ENCODE results near the gene SLC17A7.

SLC17A7 gene

DNA sequence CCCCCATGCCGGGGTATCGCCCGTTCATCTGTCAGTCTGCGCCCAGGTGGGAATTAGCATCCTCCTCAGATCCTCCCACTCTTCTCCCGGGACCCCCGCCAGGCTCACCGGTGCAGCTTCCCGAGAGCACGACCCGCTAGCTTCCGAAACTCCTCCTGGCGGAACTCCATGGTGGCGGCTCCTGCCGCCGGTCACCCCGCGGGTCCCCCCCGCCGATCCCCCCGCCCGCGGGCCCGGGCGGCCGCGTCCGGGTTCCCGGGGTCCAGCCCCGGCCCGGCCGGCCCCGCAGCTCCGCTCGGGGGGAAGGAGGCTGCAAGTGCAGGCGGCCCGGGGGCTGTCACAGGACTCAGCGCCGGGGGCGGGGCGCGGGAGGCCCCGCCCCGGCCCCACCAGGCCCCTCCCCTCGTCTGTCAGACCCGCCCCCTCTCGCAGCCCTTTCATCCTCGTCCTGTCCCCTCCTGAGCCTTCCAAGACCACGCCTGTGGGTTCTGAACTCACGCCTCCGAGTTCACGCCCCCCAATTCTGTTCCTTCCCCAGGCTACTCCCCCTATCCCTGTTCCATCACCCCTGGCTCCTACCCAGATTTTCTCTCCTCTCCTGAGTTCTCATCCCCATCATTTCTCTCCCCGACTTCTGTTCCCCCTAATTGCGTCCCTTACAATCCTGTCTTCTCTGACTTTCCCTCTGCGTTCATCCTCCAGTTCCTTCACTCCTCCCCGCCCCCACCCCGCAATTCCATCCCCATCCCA lies at the start of gene SLC17A7:
Gene SLC17A7 (minus strand): TSS at position 318 of the 750 bp plus-strand sequence. CDS start 148 bp downstream, at position 170.
- peaks cover 30% of the 10 kb centered on the region for H3K4me1 Mint-ChIP-seq
- H3K27me3 Mint-ChIP-seq, result peaks cover 60% of the 10 kb centered on the region
- peaks cover 2% of the 10 kb centered on the region for H3K36me3 Mint-ChIP-seq (ENCODE audit: low read depth)
- ATAC-seq (no peak), DNase-seq (peak; percentile 62)
- H3K27ac Mint-ChIP-seq, result no peak within 1 kb of the TSS
- peak within 1 kb of the TSS; percentile 76 for H3K4me3 Mint-ChIP-seq
- H3K9me3 Mint-ChIP-seq, result no peaks in the 10 kb centered on the region

DNA sequence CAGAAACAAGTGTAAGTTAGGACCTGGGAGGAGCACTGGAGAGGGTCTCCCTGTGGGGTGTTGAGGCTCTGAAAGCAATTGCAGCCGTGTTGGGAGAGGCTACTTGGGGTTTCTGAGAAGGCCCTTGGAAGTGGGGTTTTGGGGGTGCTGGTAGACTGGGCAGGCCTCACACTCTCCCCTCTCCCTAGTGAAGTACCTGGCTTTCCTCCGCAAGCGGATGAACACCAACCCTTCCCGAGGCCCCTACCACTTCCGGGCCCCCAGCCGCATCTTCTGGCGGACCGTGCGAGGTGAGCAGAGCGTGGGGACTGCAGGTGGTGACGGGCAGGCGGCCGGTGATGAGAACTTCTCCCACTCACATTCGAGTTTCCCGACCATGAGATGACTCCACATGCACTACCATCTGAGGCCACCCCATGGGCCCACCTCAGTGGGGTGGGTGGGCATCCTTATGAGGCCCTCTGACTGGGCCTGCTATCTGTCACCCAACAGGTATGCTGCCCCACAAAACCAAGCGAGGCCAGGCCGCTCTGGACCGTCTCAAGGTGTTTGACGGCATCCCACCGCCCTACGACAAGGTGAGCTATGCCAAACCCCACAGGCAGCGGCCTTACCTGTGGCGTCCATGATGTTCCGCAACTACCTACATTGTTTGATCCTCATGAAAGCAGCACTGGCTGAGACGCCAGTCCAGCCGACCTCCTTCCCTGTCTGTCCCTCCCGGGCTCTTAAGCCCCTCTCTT lies 49.1 kb upstream of the SLC17A7 start:
- peak overlapping the region; percentile 100 for H3K27ac Mint-ChIP-seq
- DNase-seq, result peak; percentile 20
- peaks cover 10% of the 10 kb centered on the region for H3K27me3 Mint-ChIP-seq
- no peak for ATAC-seq
- H3K4me3 Mint-ChIP-seq, result peak overlapping the region; percentile 99
- peaks cover 68% of the 10 kb centered on the region for H3K36me3 Mint-ChIP-seq (ENCODE audit: low read depth)
- no peaks in the 10 kb centered on the region for H3K9me3 Mint-ChIP-seq
- peaks cover 58% of the 10 kb centered on the region for H3K4me1 Mint-ChIP-seq

DNA sequence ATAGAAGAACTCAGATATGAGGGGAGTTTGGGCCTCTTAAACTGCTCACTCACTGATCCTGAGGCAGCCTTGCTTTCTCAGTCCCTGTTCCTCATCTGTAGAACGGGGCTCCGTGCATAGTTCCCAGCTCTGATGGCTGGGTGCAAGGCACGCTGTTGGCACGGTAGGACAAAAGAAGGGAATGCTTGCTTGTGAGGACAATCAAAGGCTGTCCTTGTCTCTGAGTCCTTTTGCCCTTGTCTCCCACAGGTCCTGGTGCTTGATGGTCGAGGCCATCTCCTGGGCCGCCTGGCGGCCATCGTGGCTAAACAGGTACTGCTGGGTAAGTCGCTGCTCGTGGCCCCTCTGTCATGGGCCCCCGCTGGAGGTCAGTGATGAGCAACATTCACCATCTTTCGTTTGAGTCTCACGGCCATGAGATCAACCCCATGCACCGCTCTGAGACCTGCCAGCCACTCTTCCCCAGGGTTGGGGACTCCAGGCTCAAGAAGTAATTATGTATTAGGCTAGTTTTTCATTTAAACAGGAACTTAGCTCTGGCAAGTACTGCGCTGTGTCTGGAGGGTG lies 48.4 kb upstream of the SLC17A7 start:
- H3K4me3 Mint-ChIP-seq, result peak overlapping the region; percentile 99
- peaks cover 10% of the 10 kb centered on the region for H3K27me3 Mint-ChIP-seq
- peaks cover 68% of the 10 kb centered on the region for H3K36me3 Mint-ChIP-seq (ENCODE audit: low read depth)
- H3K27ac Mint-ChIP-seq, result peak overlapping the region; percentile 100
- peaks cover 53% of the 10 kb centered on the region for H3K4me1 Mint-ChIP-seq
- H3K9me3 Mint-ChIP-seq, result no peaks in the 10 kb centered on the region
- DNase-seq, result peak; percentile 38
- ATAC-seq, result no peak

DNA sequence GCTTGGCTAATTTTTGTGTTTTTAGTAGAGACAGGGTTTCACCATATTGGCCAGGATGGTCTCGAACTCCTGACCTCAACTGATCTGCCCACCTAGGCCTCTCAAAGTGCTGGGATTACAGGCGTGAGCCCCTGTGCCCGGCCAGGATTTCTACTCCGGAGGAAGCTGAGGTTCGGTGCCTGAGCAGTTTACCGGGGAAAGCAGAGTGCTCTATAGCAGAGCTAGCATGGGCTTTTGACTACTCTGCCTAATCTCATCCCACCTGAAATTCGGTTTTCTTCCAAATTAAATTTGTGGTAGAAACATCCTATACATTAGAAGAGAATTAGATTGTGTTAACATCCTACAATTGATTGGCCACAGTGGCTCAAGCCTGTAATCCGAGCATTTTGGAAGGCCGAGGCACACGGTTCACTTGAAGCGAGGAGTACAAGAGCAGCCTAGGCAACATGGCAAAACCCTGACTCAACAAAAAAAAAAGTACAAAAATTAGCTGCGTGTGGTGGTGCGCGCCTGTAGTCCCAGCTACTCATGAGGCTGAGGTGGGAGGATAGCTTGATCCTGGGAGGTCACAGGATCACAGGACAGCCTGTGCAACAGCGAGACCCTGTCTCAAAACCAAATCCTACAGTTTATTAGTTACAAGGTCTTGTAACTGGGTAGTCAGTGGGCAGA lies 47.7 kb upstream of the SLC17A7 start:
- peak overlapping the region; percentile 100 for H3K27ac Mint-ChIP-seq
- peak overlapping the region; percentile 99 for H3K4me3 Mint-ChIP-seq
- no peak for DNase-seq
- H3K36me3 Mint-ChIP-seq (ENCODE audit: low read depth), result peaks cover 68% of the 10 kb centered on the region
- H3K27me3 Mint-ChIP-seq, result peaks cover 10% of the 10 kb centered on the region
- ATAC-seq, result no peak
- H3K4me1 Mint-ChIP-seq, result peaks cover 53% of the 10 kb centered on the region
- H3K9me3 Mint-ChIP-seq, result no peaks in the 10 kb centered on the region

DNA sequence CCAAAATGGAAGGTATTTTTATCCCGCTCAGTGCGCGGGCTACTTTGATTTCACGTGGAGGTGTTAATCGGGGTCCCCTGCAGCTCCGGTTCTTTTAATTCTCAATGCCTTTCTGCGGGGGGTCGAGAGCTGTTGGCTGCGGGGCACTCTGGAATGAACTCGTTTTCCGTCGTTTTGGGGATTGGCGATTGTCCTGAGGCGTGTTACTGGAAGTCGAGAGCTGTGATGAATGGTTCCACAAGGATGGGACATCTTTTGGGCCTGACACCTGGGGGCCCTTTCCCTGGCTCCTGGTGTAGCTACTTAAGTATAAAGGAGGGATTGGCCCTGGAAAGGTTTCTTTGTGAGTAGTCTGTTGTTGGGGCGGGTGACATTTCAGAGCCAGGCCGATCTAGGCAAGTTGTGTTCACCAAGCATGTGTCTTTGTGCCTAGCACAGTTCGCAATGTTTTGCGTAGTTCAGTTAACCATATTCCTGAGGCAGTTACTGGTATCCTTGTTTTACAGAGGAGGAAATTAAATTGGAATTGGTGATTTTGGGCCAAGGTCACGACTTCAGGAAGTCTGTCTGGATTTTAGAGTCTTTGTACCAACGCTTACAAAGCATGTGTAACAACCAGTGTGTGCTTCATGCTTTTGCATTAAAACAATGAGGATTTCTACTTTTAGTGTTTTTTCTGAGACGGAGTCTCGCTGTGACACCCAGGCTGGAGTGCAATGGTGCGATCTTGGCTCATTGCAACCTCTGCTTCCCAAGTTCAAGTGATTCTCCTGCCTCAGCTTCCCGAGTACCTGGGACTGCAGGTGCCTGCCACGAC lies 46.9 kb upstream of the SLC17A7 start:
- no peak for DNase-seq
- Mint-ChIP-seq H3K4me1 (peaks cover 50% of the 10 kb centered on the region), H3K9me3 (no peaks in the 10 kb centered on the region), H3K27me3 (peaks cover 10% of the 10 kb centered on the region), H3K4me3 (peak overlapping the region; percentile 99), H3K36me3 (ENCODE audit: low read depth) (peaks cover 69% of the 10 kb centered on the region), H3K27ac (peak overlapping the region; percentile 100)
- ATAC-seq, result no peak

DNA sequence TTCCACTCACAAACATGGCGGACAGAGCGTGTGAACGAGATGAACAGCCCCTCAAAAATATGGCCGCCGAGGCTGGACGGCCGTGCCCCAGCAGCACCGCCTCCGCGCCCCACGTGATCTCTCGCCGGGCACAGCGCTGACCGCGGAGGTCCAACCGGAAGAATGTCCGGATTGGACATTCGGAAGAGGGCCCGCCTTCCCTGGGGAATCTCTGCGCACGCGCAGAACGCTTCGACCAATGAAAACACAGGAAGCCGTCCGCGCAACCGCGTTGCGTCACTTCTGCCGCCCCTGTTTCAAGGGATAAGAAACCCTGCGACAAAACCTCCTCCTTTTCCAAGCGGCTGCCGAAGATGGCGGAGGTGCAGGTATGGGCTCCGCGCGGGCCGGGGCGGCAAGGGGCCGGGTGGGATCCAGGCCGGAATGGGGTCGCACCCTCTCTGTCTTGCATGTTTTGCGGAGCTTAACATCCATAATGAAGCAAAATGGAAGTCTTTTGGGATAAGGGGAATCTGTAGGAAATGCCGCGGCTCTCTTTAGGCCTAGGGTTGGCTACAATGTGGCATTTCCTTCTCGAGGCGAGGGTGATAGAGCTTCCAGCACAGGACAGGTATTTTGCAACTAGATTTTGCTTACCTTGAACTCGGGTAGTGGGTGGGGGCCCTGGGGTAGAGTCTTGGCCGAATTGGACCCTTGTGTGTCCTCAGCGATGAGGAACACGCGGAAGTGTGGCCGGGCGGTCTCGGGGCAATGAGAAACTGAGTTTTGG lies 46.1 kb upstream of the SLC17A7 start, which contains the start of gene RPL13A:
Gene RPL13A (plus strand): TSS at position 332 of the 769 bp plus-strand sequence. CDS start 22 bp downstream, at position 354.
- ATAC-seq (peak; percentile 83), DNase-seq (peak; percentile 100)
- Mint-ChIP-seq H3K9me3 (no peaks in the 10 kb centered on the region), H3K4me3 (peak within 1 kb of the TSS; percentile 99), H3K27me3 (peaks cover 10% of the 10 kb centered on the region), H3K36me3 (ENCODE audit: low read depth) (peaks cover 62% of the 10 kb centered on the region), H3K27ac (peak within 1 kb of the TSS; percentile 100), H3K4me1 (peaks cover 45% of the 10 kb centered on the region)

DNA sequence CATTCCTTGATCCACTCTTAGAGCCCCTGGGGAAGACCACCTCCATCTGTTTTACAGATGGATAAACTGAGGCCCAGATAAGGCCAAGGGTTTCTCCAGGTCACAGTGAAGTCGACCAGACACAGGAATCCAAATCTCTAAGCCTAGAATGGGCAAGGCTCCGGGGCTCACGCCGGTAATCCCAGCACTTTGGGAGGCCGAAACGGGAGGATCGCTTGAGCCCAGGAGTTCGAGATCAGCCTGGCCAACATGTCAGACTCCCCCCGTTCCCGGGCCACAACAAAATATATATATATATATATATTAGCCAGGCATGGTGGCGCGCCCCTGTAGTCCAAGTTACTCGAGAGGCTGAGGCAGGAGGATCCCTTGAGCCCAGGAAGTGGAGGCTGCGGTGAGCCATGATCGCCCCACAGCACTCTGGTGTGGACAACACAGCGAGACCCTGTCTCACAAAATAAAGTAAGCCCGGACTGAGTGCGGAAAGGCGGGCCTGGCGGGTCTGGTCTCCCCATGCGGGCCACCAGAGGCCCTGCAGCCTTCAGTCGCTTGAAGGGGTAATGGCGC lies 45.5 kb upstream of the SLC17A7 start:
- Mint-ChIP-seq H3K27me3 (peaks cover 10% of the 10 kb centered on the region), H3K27ac (peak overlapping the region; percentile 100), H3K4me3 (peak overlapping the region; percentile 99), H3K36me3 (ENCODE audit: low read depth) (peaks cover 59% of the 10 kb centered on the region), H3K4me1 (peaks cover 45% of the 10 kb centered on the region), H3K9me3 (no peaks in the 10 kb centered on the region)
- DNase-seq, result no peak
- no peak for ATAC-seq

DNA sequence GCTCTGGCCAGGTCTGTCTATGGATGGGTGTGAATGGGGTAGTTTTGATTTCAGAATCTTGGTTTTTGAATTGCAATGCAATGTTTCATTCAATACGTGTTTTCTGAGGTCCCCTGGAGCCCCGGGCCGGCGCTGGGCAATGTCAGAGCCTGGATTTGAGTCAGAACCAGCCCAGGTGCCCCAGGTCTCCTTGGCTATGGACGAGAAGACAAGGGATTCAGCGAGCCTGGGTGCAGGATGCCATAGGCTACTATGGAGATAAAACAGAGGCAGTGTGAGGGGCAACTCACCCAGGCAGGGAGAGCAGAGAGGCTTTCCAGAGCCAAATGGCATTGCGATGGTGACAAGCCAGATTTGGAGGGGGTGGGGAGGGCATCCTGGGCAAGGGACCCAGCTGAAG lies 44.9 kb upstream of the SLC17A7 start:
- Mint-ChIP-seq H3K36me3 (ENCODE audit: low read depth) (peaks cover 53% of the 10 kb centered on the region), H3K4me3 (peak overlapping the region; percentile 99), H3K9me3 (no peaks in the 10 kb centered on the region), H3K27ac (peak overlapping the region; percentile 86), H3K27me3 (peaks cover 10% of the 10 kb centered on the region), H3K4me1 (peaks cover 45% of the 10 kb centered on the region)
- DNase-seq, result no peak
- ATAC-seq, result no peak

DNA sequence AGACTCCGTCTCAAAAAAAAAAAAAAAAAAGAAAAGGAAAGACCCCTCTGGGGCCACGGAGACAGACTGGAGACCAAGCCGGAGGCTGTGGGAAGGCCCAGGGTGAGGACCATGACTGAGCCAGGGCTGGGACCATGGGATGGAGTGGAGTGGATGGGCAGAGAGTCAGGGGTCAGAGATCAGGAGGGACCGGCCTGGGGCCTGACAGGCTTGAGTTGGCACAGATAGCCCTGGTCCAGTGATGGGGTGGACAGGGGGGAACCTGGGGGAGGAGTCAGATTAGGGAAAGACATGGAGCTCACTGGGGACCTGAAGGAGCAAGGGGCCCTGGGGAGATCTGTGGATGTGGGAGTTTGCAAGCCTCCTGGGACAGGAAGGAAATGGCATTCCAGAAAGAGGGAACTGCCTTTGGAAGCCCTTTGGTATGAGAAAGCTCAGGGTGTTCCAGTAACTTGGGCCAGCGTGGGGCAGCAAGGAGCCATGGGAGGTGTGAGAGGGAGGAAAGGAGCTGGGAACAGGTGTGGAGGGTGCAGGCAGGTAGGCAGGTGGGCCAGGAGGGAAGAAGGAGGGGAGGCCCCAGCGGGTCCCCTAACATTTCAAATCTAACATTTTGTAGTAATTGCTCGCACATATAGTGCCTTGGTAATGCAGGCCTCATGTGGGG lies 39.8 kb upstream of the SLC17A7 start:
- no peak for ATAC-seq
- Mint-ChIP-seq H3K4me3 (no peak overlapping the region), H3K36me3 (ENCODE audit: low read depth) (peaks cover 14% of the 10 kb centered on the region)

DNA sequence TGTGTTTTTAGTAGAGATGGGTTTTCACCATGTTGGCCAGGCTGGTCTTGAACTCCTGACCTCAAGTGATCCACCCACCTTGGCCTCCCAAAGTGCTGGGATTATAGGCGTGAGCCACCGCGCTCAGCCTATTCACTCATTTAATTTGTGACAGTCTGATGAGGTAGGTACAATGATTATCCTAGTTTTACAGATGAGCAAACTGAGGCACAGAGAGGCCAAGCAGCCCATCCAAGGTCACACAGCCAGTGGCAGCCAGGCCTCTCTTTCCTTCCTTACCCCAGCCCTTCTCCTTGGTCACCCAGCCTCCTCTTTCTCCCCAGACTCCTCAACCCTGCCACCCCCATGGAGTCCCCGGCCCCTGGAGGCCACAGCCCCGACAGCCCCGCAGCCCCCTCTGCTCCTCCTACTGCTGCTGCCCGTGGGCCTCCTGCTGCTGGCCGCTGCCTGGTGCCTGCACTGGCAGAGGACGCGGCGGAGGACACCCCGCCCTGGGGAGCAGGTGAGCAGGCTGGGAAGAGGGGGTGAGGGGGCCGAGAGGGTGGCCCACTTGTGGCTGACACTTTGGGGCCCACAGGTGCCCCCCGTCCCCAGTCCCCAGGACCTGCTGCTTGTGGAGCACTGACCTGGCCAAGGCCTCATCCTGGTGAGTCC lies 38.8 kb upstream of the SLC17A7 start:
- Mint-ChIP-seq H3K27ac (no peak overlapping the region), H3K4me1 (peaks cover 19% of the 10 kb centered on the region), H3K27me3 (no peaks in the 10 kb centered on the region), H3K9me3 (no peaks in the 10 kb centered on the region), H3K4me3 (peak overlapping the region; percentile 14), H3K36me3 (ENCODE audit: low read depth) (peaks cover 10% of the 10 kb centered on the region)
- DNase-seq, result no peak
- no peak for ATAC-seq

More for the DNA sequence above, 39.8 kb upstream of the SLC17A7 start:
- Mint-ChIP-seq H3K27me3 (no peaks in the 10 kb centered on the region), H3K9me3 (no peaks in the 10 kb centered on the region), H3K4me1 (peaks cover 13% of the 10 kb centered on the region), H3K27ac (no peak overlapping the region)
- no peak for DNase-seq

DNA sequence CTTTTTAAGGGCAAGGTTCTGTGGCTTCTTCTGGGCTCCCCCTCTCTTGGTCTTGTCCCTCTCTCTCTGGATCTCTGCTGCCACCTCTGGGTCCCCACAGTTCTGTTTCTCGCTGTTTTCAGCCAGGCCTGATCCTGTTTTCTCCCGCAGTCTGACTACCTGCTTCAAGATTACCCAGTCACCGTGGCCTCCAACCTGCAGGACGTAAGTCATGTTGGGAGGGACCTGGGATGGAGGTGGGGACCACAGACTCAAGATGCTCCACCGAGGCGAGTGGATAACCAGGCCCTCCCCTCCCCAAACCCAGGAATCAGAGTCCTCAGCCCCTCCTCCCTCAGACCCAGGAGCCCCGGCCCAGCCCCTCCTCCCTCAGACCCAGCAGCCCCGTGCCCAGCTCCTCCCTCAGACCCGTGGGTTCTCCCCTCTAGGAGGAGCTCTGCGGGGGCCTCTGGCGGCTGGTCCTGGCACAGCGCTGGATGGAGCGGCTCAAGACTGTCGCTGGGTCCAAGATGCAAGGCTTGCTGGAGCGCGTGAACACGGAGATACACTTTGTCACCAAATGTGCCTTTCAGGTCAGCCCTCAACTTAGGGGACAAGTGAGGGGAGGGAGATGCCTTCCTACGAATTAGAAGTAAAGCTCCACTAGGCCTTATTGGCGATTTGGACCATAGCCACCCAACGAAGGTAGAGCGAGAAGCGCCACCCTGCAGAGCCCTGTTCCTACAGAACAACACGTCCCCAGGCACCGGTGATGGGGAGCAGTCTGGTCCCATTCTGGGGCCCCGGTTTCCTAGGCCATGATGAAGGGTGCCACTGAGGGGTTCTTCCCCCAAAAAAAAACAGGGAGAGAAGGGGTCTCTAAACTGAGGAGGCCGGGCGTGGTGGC lies 34.9 kb upstream of the SLC17A7 start:
- Mint-ChIP-seq H3K27me3 (no peaks in the 10 kb centered on the region), H3K4me1 (peaks cover 43% of the 10 kb centered on the region), H3K36me3 (ENCODE audit: low read depth) (peaks cover 4% of the 10 kb centered on the region), H3K4me3 (peak overlapping the region; percentile 80), H3K27ac (peak overlapping the region; percentile 88), H3K9me3 (no peaks in the 10 kb centered on the region)
- peak; percentile 85 for DNase-seq
- ATAC-seq, result peak; percentile 72

Data from activated naive CD8-positive, alpha-beta T cell treated with anti-CD3 and anti-CD28 coated beads, Interleukin-2, amount 50 U/mL, for 24 hours (primary cell).